GM18870 (cell line): ENCODE measurements around the gene SAP30BP.
A peak's percentile ranks its signal among the peaks of the same experiment; 100 is the strongest.
"Not testable (repeated sequence)": the region's sequence is repeated elsewhere in the genome, so short reads cannot be mapped to it uniquely, and the experiment has no call there.

ENCODE experiments used
- ATAC-seq: cut with Tn5 transposase; IDR thresholded peaks from one replicate; pipeline ENCODE4 v1.9.1; 2021; ENCODE audit warnings: moderate library complexity; ENCODE audit not compliant: unreplicated experiment

SAP30BP gene

GRCh38 chr17:75633486-75634375, 33.4 kb upstream of the SAP30BP start:
- ATAC-seq: no peak

- ATAC-seq: no peak
Observed at GRCh38 chr17:75634376-75634740, 32.8 kb upstream of the SAP30BP start.

DNA sequence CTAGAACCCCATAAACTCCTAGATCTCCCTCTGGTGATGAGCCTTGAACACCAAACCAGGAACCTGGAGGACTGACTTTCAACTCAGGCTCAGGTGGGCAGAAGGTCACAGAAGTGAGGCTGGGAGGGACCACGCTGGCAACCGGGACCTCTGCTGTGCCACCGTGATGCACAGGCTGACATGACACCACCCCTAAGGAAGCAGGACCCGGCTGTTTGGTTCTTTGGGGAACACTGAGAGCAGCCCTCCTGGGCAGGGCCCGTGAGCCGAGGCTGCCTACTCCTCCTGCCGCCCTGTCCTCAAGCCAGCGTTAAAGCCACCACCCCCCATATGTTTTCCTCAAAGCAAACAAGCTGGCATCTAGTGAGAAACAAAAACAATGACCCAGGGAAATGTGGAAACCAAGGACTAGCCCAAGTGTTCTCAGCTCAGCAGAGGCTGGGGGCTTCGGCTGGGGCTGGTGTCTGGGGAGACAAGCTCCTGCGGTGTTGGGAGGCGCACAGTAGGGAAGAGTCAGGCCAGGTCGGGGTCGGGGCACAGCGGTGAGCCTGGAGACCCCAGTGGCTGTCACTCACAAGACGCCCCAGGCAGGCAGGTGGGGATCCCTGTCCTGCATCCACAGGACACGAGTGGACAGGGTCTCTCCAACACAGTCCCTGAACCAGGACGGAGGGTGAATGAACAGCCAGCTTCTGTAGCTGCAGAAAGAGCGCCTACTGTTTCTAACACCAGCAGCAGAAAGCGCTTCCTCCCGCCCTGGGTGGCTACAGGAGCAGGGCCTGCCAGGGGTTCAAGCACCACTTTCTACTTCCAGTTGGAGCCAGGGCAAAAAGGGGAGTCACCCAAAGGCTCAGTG, 32.2 kb upstream of the SAP30BP start:
- no peak for ATAC-seq

DNA sequence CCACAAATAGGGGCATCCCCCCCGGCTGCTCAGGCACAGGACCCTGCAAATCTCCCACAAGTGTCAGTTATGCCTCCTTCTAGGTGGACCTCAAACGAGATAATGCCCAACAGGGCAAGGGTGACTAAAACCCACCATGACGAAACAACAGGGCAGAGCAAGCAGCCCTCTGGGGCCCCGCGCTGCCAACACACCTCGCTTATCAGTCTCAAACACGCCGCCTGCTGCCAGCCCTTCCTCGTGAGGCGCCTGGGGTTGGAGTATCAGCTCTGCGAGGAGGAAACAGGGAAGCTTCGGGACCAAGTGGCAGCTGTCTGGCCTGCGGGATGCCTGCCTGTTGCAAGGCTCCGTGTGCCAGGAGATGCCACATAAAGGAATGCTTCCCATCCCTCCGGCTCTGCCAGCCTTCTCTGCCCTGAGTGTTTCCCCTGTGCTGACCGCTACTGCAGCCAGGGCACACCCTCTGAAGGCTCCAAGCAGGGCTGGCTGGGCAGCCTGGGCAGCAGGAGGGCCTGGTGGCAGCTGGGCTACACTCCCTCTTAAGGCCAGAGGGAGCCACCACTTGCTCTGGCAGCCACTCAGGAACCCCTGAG, 31.4 kb upstream of the SAP30BP start:
- ATAC-seq: no peak

DNA sequence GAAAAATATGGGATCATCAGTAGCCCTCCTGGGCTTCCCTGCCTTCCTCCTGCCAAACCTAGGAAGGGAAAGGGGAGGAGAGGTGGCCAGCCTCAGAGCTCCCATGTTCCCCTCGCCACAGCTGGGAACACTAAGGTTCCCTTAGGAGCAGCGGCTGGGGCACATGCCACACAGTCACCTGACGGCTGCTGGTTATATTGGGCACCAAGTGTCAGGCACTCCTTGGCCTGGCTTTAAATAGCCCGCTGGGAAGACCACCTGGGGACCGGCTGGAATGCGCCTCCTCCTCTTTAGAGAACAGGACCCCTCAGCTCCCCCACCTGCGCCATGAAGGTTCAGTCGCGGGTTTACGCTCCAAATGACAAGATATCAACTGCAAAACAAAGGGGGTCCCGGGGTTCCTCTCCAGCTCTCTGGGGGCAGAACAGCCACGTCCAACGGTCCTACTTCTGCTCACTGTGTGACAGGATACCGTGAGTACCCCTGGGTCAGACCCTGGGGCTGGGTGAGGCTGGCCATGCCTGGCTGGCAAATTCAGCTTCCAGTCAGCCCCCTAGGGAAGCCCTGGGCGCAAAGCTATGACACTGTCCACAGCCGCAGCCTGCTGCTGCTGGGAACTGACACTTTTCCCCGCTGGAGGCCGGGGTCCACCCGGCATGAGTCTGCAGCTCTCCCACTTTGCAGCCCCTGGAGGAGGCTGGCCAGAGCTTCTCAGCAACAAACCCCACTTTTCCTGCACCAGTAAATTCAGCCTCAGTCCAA, 30.6 kb upstream of the SAP30BP start:
- ATAC-seq: no peak

GRCh38 chr17:75637143-75637538, 30.0 kb upstream of the SAP30BP start:
- ATAC-seq: no peak

DNA sequence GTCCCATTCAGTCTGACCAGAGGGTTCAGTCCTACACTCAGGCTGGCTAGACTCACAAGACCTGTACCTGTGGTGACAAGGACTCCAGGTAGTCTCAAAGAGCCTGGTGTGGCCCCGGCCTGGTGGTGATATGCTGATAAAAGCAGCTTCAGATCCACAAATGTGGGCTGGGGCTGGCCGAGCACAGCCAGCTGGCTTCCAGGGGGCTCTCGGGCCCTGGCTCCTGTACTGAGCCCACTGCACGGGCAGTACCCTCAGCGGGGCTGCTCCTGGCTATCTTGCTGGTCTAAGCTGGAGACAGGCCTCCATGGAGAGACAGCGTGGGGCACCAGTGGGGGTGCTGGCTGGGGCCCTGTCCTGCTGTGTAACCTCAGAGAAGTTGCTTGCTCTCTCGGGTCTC, 29.6 kb upstream of the SAP30BP start:
- ATAC-seq: no peak

DNA sequence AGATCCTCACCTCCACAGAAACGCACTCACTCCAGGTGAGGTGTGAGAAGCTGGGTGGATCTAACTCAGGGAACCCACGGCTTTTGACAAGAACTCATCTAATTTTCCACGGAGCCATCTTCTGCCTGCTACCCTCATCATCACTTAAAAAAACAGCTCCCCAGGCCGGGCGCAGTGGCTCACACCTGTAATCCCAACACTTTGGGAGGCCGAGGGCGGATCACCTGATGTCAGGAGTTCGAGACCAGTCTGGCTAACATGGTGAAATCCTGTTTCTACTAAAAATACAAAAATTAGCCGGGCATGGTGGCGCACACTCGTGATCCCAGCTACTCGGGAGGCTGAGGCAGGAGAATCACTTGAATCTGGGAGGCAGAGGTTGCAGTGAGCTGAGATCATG, 29.1 kb upstream of the SAP30BP start:
- not testable (repeated sequence) for ATAC-seq

DNA sequence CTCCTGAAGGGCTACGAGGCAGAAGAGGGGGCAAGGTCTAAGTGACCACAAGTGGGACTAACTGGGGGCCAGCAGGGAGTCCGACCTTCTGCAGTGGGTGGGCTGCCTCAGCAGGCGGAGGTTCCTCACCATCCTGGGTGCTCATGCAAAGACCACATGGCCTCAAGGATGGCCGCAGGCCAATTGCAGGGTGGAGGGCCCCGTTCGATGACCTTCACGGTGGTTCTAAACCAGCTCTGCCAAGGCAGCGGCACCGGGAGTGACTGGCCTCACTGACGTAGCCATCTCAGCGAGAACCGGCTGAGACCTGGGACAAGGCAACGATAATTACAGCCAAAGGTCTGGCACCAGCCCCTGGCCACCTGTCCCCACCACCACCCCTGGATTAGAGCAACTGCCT, 28.2 kb upstream of the SAP30BP start:
- no peak for ATAC-seq

DNA sequence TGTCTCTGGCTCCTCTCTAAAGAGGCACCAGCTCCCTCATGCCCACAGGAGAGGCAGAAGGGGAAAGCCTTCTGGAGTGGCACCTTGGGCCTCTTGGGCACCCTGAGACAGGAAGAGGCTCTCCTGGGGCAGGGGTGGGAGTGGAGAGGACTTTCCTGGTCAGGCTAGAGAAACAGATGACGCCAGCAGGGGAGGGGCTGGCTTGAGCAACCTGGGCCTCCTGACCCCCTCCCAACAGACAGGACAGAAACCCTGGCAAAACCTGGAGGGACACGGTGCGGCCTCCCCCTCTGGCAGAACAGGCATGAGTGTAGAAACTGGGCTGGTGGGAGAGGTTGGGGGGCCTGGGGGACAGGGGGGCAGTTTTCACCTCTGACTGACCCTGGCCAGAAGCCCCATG, 27.8 kb upstream of the SAP30BP start:
- ATAC-seq: no peak

DNA sequence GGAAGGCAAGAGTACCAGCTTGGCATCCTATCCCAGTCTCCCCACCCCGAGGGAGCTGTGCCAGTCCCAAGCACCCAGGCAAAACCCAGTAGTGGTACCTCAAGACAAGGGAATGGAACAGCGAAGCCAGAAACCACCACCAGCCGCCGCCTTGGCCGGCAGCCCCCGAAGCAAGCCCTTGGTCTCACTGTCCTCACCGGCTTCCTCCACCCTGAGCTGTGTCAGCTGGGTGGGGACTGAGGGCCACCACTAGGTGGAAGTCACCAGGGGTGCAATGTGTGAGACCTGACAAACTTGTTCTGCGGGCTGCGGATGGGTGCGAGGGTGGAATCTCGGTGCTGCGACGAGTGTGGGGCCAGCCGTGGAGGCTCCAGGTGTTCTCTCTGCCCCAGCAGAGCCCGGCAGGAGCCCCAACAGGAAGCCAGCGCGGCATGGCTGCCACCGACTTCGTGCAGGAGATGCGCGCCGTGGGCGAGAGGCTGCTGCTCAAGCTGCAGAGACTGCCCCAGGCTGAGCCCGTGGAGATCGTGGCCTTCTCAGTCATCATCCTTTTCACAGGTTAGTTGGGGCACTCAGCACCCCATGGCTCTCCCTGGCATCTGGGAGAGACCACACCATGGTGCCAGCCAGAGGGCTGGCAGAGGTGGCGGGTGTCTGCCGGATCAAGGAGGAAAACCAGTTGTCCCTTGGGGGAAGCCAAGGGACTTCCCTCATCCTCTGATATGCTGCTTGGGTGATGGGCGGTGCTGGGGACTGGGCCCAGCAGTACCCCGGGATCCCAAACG, 27.2 kb upstream of the SAP30BP start:
- ATAC-seq: no peak

DNA sequence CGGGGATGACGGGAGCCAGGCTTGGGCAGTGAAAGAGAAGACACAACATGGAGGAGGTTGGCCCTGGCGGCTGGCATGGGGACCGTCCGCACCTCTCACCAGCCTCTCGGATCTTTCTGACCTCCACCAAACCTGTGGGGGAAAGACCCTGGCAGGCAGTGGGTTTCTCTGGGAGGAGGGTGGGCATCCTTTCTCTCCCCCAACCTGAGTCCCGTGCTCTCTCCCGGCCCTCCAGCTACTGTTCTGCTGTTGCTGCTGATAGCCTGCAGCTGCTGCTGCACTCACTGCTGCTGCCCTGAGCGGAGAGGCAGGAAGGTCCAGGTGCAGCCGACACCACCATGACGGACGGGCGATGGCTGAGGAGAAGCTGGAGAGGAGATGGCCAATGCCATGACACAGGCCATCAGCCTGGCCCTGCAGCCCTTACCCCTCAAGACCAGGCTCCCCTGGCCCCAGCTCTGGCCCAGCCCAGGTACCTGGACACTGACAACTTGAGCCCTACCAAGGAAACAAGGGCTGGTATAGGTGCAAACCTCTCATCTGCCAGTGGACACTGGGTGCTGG, 26.5 kb upstream of the SAP30BP start:
- ATAC-seq: no peak

- no peak for ATAC-seq
Observed at GRCh38 chr17:75641343-75641742, 25.8 kb upstream of the SAP30BP start.

- ATAC-seq: no peak
Observed at GRCh38 chr17:75642182-75642783, 24.9 kb upstream of the SAP30BP start.

DNA sequence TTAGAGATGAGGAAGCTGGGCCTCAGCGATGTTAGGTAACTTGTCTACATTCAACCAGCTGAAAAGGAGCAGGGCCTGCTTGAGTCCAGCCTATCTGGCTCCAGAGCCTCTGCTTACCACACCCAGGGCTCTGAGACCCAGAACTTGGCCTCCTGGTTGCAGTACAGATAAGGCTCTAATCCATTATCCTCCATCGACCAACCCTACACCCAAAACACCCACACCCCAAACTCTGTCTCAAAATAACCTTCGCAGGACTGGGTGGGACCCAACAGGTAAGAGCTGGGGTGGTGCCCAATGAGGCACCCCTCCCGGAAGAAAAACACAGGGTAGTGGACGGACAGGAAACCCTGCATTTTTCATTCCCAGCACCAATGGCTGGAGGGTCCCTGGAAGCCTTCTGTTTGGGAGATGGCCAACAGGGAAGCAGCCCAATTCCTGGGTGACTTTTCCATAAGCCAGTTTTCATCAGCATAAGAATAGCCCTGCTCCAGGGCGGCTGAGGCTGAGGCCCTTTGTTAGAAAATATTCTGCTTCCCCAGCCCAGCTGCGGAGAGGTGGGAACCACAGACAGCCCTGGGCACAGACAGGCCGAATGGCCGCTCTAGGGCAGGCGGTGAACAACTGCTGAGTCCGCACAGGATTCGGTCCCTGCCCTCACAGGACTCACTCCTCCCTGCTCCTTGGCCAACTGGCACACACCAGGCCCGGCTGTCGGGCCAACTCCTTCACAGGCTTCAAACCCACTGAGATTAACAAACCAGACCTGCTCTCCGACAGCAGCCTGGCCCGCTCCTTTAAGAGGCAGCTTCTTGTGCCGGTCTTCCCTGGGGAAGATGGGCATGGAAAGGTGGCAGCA, 24.1 kb upstream of the SAP30BP start:
- no peak for ATAC-seq

GRCh38 chr17:75643643-75644017, 23.5 kb upstream of the SAP30BP start:
- ATAC-seq: no peak

DNA sequence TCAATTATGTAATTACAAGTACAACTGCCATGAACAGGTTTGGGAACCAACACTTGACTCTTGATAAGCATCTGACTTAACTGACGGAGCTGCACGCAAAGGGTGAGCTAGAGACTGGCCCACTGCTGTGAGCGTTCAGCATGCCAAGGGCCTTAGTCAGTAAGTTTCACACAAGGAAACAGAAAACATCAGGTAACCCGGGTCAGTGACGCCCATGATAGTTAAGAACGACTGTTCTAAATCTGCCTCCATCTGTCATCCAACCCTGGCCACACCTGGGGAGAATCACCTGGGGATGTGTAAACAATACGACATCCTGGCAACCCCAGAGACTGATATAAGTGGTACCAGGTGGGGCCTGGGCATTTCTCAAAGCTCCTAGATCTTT, 21.6 kb upstream of the SAP30BP start:
- ATAC-seq: no peak

- peak; percentile 74 for ATAC-seq
Observed at GRCh38 chr17:75645889-75646637, 21.1 kb upstream of the SAP30BP start.
